Activated T-helper 2 cell treated with anti-CD3 and anti-CD28 coated beads, Interferon-gamma antibody, Interleukin-2, Interleukin-4, amounts not matched to agents 10 μg/mL and 5 μg/mL and 100 μg/mL, durations not matched to agents 14 hours and 24 hours and 36 hours (primary cell): ENCODE results near the gene FAM43B. TPM values are rescaled to one million over a fixed set of nuclear protein-coding genes. Genes with fewer than 3 reads are reported as not detected.

Experiments used
- DNase-seq: peaks from one replicate; pipeline ENCODE4 v3.0.0; 2021; ENCODE audit warnings: low spot score
- H3K27ac Mint-ChIP-seq: one replicate; pipeline ENCODE4 v1.8.0; 2021; ENCODE audit warnings: mixed read lengths
- H3K27me3 Mint-ChIP-seq: one replicate; pipeline ENCODE4 v1.8.0; 2021; ENCODE audit warnings: low read depth, mixed read lengths
- H3K36me3 Mint-ChIP-seq: one replicate; pipeline ENCODE4 v1.8.0; 2021; ENCODE audit warnings: low read depth, mixed read lengths
- H3K4me1 Mint-ChIP-seq: one replicate; pipeline ENCODE4 v1.8.0; 2021; ENCODE audit warnings: low read depth, mixed read lengths
- H3K4me3 Mint-ChIP-seq: one replicate; pipeline ENCODE4 v1.8.0; 2021; ENCODE audit warnings: low read depth, mild to moderate bottlenecking, moderate library complexity, mixed read lengths
- H3K9me3 Mint-ChIP-seq: one replicate; pipeline ENCODE4 v1.8.0; 2021; ENCODE audit warnings: mixed read lengths
- intact Hi-C: fragments of 100-400 bp; cut with micrococcal nuclease; formaldehyde crosslinking; loops from one replicate; pipeline ENCODE4 v1.15.1; 2023
- total RNA-seq: library from RNA; stranded (reverse); gene quantifications from 2 replicates; pipeline ENCODE4 v1.2.3, GENCODE V29; 2022

The FAM43B gene
- total RNA-seq, 1 donor from 2014 or later, result not detected

- Mint-ChIP-seq H3K9me3 (no peaks in the 10 kb centered on the region), H3K4me1 (no peaks in the 10 kb centered on the region), H3K4me3 (no peak overlapping the region), H3K36me3 (no peaks in the 10 kb centered on the region), H3K27ac (no peak overlapping the region), H3K27me3 (peaks cover 13% of the 10 kb centered on the region)
- no peak for DNase-seq
- intact Hi-C loops, result no loop called here
Measured at GRCh38 chr1:20560966-20561365, 8.6 kb downstream of the FAM43B start.

- Mint-ChIP-seq H3K36me3 (no peaks in the 10 kb centered on the region), H3K4me3 (no peak overlapping the region), H3K4me1 (no peaks in the 10 kb centered on the region), H3K27me3 (peaks cover 13% of the 10 kb centered on the region), H3K27ac (no peak overlapping the region), H3K9me3 (no peaks in the 10 kb centered on the region)
- intact Hi-C loops, result no loop called here
- no peak for DNase-seq
Measured at GRCh38 chr1:20565234-20565633, 12.9 kb downstream of the FAM43B start.

DNA sequence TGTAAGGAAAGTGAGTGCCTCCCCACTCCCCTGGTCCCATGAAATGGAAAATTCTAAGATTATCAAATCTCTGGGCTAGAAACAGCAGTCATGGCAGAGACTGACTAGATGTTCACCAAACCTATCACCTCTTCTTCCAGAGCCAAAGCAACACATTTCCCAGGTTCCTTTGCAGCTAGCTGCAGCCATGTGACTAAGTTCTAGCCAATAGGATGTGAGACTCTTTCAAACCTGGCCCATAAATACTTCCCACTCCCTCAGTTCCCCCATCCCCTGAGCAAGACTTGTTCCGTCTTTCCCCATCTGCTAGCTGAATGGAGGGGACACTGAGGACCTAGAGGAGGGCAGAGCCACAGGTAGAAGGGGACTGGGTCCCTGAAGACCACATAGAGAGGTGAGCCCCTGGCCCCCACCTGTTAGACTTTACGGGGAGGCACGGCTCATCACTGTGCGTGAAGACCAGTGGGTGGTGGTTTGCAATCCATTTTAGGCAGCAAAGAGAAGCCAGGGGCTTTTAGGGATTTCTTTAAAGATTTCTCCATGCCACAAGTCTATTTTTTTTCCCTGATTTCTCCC lies 17.2 kb downstream of the FAM43B start:
- H3K36me3 Mint-ChIP-seq, result no peaks in the 10 kb centered on the region
- no peak overlapping the region for H3K27ac Mint-ChIP-seq
- no peak overlapping the region for H3K4me3 Mint-ChIP-seq
- H3K9me3 Mint-ChIP-seq, result no peaks in the 10 kb centered on the region
- no peak for DNase-seq
- H3K27me3 Mint-ChIP-seq, result peaks cover 15% of the 10 kb centered on the region
- no peaks in the 10 kb centered on the region for H3K4me1 Mint-ChIP-seq
- intact Hi-C loops, result no loop called here

DNA sequence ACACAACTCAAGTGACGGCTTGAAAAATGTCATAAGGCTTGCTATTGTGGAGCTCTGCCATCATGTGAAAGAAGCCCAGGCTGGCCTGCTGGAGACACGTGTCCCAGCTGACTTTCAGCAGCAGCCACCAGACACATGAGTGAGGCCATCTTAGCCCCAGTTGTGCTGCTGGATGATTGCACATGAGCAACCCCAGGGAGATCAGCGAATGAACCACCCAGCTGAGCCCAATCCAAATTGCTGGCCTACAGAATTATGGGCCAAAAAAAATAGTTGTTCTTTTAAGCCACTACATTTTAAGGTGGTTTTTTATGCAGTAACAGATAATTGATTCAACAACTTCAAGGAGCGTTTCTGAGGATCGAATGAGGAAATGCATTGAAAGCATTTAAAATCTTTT lies 19.1 kb downstream of the FAM43B start:
- no peaks in the 10 kb centered on the region for H3K36me3 Mint-ChIP-seq
- H3K4me3 Mint-ChIP-seq, result no peak overlapping the region
- peaks cover 11% of the 10 kb centered on the region for H3K27me3 Mint-ChIP-seq
- H3K27ac Mint-ChIP-seq, result no peak overlapping the region
- no peaks in the 10 kb centered on the region for H3K9me3 Mint-ChIP-seq
- intact Hi-C loops, result no loop called here
- H3K4me1 Mint-ChIP-seq, result no peaks in the 10 kb centered on the region
- no peak for DNase-seq

DNA sequence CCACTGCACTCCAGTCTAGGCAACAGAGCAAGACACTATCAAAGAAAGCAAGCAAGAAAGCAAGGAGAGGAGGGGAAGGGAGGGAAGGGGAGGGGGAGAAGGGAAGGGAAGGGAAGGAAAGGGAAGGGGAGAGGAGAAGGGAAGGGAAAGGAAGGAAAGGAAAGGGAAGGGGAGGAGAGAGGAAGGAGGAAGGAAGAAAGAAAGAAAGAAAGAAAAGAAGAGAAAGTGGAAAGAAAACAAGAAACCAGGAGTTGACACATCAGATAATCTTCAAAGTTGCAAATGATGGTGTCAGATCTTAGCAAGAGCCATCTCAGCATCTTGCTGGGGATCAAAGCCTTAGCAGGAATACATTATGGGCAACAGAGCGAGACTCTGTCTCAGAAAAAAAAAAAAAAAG lies 21.6 kb downstream of the FAM43B start:
- peaks cover 11% of the 10 kb centered on the region for H3K27me3 Mint-ChIP-seq
- no peak for DNase-seq
- H3K36me3 Mint-ChIP-seq, result no peaks in the 10 kb centered on the region
- no peaks in the 10 kb centered on the region for H3K9me3 Mint-ChIP-seq
- H3K4me3 Mint-ChIP-seq, result no peak overlapping the region
- H3K4me1 Mint-ChIP-seq, result no peaks in the 10 kb centered on the region
- no peak overlapping the region for H3K27ac Mint-ChIP-seq
- intact Hi-C loops, result loop anchor here (2.0 kb wide), 2 partner anchors 59 to 67 kb away; partner anchors contain the start of gene PINK1

- no peaks in the 10 kb centered on the region for H3K9me3 Mint-ChIP-seq
- no peaks in the 10 kb centered on the region for H3K4me1 Mint-ChIP-seq
- no peaks in the 10 kb centered on the region for H3K36me3 Mint-ChIP-seq
- intact Hi-C loops, result loop anchor here (2.0 kb wide), 2 partner anchors 58 to 66 kb away; partner anchors contain the start of gene PINK1
- DNase-seq, result peak; percentile 62
- peaks cover 11% of the 10 kb centered on the region for H3K27me3 Mint-ChIP-seq
- no peak overlapping the region for H3K27ac Mint-ChIP-seq
- no peak overlapping the region for H3K4me3 Mint-ChIP-seq
Measured at GRCh38 chr1:20574686-20575540, 22.5 kb downstream of the FAM43B start.

DNA sequence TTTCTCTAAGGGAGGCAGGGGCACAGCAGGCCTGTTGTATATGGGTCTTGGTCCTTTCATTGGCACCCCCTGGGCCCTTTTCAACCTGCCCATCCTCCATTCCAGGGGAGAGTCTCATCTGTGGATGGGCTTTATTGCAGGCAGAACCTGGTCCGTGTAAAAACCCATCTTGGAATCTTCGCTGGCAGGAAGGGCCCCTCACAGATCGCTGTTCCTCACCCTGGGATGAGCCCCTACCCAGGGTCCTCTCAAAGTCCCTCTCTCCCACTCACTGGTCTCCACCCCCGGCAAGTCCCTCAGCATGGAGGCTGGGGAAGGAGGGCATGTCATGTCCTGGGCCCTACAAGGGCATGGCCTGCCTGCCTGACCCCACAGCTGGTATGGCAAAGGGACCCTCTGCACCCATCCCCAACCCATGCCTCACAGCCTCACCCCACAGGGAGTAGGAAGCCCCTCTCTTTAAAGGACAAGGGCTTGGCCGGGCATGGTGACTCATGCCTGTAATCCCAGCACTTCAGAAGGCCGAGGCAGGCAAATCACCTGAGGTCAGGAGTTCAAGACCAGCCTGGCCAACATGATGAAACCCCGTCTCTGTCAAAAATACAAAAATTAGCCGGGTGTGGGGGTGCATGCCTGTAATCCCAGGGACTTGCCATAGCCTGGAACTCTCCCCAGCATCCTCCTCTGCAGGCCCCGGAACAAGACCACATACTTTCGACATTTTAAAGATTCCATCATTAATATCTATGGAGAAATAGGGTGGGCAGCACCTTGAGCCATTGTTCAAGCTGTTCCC lies 23.4 kb downstream of the FAM43B start:
- Mint-ChIP-seq H3K4me1 (no peaks in the 10 kb centered on the region), H3K27ac (no peak overlapping the region), H3K27me3 (peaks cover 11% of the 10 kb centered on the region), H3K36me3 (no peaks in the 10 kb centered on the region), H3K9me3 (no peaks in the 10 kb centered on the region), H3K4me3 (no peak overlapping the region)
- intact Hi-C loops, result loop anchor here (2.0 kb wide), 2 partner anchors 57 to 65 kb away; partner anchors contain the start of gene PINK1
- DNase-seq, result no peak

- intact Hi-C loops, result no loop called here
- Mint-ChIP-seq H3K36me3 (no peaks in the 10 kb centered on the region), H3K4me3 (no peak overlapping the region), H3K27me3 (peaks cover 10% of the 10 kb centered on the region), H3K9me3 (no peaks in the 10 kb centered on the region), H3K4me1 (no peaks in the 10 kb centered on the region), H3K27ac (no peak overlapping the region)
- no peak for DNase-seq
Measured at GRCh38 chr1:20578062-20578461, 25.7 kb downstream of the FAM43B start.

- H3K27ac Mint-ChIP-seq, result no peak overlapping the region
- H3K27me3 Mint-ChIP-seq, result peaks cover 3% of the 10 kb centered on the region
- no peak overlapping the region for H3K4me3 Mint-ChIP-seq
- H3K36me3 Mint-ChIP-seq, result no peaks in the 10 kb centered on the region
- H3K9me3 Mint-ChIP-seq, result no peaks in the 10 kb centered on the region
- intact Hi-C loops, result no loop called here
- H3K4me1 Mint-ChIP-seq, result no peaks in the 10 kb centered on the region
- no peak for DNase-seq
Measured at GRCh38 chr1:20578721-20579395, 26.5 kb downstream of the FAM43B start.

- Mint-ChIP-seq H3K4me1 (peaks cover 9% of the 10 kb centered on the region), H3K4me3 (no peak overlapping the region), H3K36me3 (no peaks in the 10 kb centered on the region), H3K27me3 (peaks cover 19% of the 10 kb centered on the region), H3K27ac (no peak overlapping the region), H3K9me3 (no peaks in the 10 kb centered on the region)
- intact Hi-C loops, result no loop called here
- no peak for DNase-seq
Measured at GRCh38 chr1:20584890-20585289, 32.5 kb downstream of the FAM43B start.

DNA sequence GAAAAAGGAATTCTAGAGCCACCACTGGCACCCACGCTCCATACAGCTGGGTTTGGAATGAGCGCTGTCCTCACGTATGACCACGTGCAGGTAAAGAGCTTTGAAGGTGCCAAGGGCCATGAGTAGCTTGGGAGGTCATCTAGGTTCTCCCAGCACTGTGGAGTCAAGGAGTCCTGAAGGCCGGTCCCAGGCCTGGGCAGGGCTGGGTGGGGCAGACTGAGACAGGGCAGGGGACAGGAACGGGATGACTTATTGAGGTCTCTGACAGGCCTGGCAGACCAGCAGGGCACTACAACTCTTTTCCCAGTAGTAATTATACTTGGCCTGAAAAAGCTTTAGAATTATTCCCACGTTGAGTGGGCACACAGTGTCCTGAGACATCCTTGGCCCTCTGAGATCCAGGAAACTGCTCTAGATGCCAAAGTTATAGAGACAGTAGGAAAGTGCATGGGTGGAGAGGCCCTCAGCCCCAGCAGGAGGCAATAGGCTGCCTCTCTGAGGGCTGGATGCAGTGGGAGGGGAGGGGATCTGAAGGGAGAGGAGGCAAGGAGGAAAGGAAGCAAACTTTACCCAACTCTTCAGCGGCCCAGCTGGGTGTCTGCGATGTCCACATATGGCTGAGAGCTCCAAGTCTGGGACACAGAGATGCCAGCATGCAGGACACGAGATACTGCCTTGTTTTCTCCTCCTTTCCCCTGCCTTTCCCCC lies 34.7 kb downstream of the FAM43B start:
- Mint-ChIP-seq H3K27ac (no peak overlapping the region), H3K4me1 (peaks cover 9% of the 10 kb centered on the region), H3K27me3 (peaks cover 32% of the 10 kb centered on the region), H3K4me3 (no peak overlapping the region), H3K9me3 (no peaks in the 10 kb centered on the region), H3K36me3 (no peaks in the 10 kb centered on the region)
- intact Hi-C loops, result no loop called here
- no peak for DNase-seq

DNA sequence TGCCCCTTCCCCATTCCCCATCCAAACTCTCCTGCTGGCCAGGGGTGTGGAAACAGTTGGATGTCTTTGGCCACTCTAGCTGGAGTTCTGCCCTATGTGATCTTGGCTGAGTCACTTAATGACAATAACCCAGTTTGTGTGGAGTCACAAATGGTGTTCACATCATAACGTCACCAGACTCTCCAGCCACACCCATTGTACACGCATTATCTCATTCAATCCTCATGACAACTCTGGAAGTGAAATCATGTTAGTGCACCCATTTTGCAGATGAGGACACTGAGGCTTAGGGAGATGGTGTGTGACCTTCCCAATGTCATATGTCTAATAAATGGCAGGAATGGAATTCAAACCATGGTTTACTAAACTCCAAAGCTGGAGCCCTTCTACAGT lies 35.3 kb downstream of the FAM43B start:
- Mint-ChIP-seq H3K4me1 (peaks cover 9% of the 10 kb centered on the region), H3K27ac (no peak overlapping the region), H3K9me3 (no peaks in the 10 kb centered on the region), H3K27me3 (peaks cover 35% of the 10 kb centered on the region), H3K36me3 (no peaks in the 10 kb centered on the region), H3K4me3 (no peak overlapping the region)
- no peak for DNase-seq
- intact Hi-C loops, result no loop called here
